ENCODE results near the gene VPS72.

DNA sequence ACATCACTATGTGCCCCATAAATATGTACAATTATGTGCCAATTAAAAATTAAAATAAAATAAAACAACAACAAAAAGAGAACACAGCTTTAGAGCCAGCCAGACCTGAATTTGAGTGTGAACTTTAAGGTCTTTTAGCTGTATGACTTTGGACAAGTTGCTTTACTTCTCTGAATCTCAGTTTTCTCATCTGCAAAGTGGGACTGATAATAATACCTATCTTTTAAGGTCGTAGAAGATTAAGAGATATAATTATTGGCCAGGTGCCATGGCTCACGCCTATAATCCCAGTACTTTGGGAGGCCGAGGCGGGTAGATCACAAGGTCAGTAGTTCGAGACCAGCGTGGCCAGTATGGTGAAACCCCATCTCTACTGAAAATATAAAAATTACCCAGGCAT lies 3.3 kb upstream of the VPS72 start:
- TF ChIP-seq, protein P1, sequence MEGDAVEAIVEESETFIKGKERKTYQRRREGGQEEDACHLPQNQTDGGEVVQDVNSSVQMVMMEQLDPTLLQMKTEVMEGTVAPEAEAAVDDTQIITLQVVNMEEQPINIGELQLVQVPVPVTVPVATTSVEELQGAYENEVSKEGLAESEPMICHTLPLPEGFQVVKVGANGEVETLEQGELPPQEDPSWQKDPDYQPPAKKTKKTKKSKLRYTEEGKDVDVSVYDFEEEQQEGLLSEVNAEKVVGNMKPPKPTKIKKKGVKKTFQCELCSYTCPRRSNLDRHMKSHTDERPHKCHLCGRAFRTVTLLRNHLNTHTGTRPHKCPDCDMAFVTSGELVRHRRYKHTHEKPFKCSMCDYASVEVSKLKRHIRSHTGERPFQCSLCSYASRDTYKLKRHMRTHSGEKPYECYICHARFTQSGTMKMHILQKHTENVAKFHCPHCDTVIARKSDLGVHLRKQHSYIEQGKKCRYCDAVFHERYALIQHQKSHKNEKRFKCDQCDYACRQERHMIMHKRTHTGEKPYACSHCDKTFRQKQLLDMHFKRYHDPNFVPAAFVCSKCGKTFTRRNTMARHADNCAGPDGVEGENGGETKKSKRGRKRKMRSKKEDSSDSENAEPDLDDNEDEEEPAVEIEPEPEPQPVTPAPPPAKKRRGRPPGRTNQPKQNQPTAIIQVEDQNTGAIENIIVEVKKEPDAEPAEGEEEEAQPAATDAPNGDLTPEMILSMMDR (IDR thresholded peaks at IDR 0.05 in 2 of 3, conservative IDR thresholded peaks at IDR 0.05 in 1 of 3; ENCODE audit: insufficient read depth in 2 of 3, low read depth in 1 of 3, low read length in 3 of 3): no peak
- TF ChIP-seq ZFP30 (CRISPR knock-in tag; IDR thresholded peaks at IDR 0.05; ENCODE audit: borderline replicate concordance) (no peak), HDAC1 (IDR thresholded peaks at IDR 0.05) (no peak), TAF15 (IDR thresholded peaks at IDR 0.05; ENCODE audit: low read depth, low read length) (no peak), RB1 (IDR thresholded peaks at IDR 0.05; ENCODE audit: low read depth) (no peak), RFX1 (IDR thresholded peaks at IDR 0.05) (no peak), FOXM1 (IDR thresholded peaks at IDR 0.05; ENCODE audit: low read depth) (no peak), FOXM1 (CRISPR knock-in tag; IDR thresholded peaks at IDR 0.05; ENCODE audit: low read depth) (no peak), ZNF695 (CRISPR knock-in tag; IDR thresholded peaks at IDR 0.05) (no peak), POLR2A (conservative IDR thresholded peaks at IDR 0.05) (no peak), ZNF274 (IDR thresholded peaks at IDR 0.05; ENCODE audit: borderline replicate concordance, low read depth, low read length) (no peak), KDM1A (IDR thresholded peaks at IDR 0.05) (peak; percentile 50 to 69; a peak in 3 of 4 replicates)
- TF ChIP-seq, protein P2, sequence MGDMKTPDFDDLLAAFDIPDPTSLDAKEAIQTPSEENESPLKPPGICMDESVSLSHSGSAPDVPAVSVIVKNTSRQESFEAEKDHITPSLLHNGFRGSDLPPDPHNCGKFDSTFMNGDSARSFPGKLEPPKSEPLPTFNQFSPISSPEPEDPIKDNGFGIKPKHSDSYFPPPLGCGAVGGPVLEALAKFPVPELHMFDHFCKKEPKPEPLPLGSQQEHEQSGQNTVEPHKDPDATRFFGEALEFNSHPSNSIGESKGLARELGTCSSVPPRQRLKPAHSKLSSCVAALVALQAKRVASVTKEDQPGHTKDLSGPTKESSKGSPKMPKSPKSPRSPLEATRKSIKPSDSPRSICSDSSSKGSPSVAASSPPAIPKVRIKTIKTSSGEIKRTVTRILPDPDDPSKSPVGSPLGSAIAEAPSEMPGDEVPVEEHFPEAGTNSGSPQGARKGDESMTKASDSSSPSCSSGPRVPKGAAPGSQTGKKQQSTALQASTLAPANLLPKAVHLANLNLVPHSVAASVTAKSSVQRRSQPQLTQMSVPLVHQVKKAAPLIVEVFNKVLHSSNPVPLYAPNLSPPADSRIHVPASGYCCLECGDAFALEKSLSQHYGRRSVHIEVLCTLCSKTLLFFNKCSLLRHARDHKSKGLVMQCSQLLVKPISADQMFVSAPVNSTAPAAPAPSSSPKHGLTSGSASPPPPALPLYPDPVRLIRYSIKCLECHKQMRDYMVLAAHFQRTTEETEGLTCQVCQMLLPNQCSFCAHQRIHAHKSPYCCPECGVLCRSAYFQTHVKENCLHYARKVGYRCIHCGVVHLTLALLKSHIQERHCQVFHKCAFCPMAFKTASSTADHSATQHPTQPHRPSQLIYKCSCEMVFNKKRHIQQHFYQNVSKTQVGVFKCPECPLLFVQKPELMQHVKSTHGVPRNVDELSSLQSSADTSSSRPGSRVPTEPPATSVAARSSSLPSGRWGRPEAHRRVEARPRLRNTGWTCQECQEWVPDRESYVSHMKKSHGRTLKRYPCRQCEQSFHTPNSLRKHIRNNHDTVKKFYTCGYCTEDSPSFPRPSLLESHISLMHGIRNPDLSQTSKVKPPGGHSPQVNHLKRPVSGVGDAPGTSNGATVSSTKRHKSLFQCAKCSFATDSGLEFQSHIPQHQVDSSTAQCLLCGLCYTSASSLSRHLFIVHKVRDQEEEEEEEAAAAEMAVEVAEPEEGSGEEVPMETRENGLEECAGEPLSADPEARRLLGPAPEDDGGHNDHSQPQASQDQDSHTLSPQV (IDR thresholded peaks at IDR 0.05): no peak
- TF ChIP-seq, protein P3, sequence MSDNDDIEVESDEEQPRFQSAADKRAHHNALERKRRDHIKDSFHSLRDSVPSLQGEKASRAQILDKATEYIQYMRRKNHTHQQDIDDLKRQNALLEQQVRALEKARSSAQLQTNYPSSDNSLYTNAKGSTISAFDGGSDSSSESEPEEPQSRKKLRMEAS (CRISPR knock-in tag; IDR thresholded peaks at IDR 0.05): no peak

Measured in K562 (cell line).